ENCODE results near the gene TNFRSF13B.

The TNFRSF13B gene

DNA sequence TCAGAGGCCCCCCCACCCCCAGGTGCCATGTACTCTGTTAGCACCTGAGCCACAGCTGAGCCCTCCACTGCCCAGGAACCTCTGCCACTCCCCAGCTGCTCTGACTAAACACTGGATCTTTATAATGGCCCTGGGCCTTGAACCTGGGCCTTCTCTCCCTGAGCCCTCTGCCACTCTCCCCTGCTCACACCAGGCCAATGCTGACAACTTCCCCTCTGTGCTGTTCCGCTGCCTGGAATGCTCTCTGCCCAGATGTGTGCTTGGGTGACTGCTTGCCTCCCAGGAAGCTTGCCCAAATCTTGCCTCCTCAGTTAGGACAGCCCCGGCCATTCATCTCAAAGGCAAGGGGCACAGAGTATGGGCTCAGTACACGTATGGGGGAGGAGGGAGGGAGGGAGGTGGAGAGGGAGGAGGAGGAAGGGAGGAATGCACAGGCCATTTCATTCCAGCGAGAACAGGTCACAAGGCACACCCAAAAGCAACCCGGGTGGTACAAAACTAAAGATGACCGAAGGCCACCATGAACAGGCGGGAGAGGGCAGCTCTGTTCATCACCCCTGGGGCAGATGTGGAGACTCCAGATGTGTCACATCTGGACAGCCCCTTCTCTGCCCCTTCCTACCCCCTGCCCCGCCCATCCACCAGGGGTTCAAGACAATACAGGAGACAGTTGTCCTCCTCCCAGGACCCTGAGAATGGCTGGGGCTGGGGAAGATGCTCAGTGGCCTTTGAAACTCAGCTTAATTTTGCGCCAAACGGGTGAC is 15.3 kb upstream of the TNFRSF13B start:
- H3K9me3 ChIP-seq (ENCODE audit: insufficient read depth, low read depth, low read length): peaks cover 2% of the 10 kb centered on the region
- H3K18ac ChIP-seq (ENCODE audit: low read length): no peak overlapping the region
- no peak overlapping the region for H3K23ac ChIP-seq (ENCODE audit: low read length)
- H4K8ac ChIP-seq (ENCODE audit: low read depth, low read length): peak overlapping the region; percentile 8
- DNase-seq: no peak
- no peaks in the 10 kb centered on the region for H3K27me3 ChIP-seq (ENCODE audit: insufficient read depth, low read length)
- peaks cover 1% of the 10 kb centered on the region for H3K79me2 ChIP-seq (ENCODE audit: control insufficient read depth, insufficient read depth, low read length, poor library complexity)
- peak overlapping the region; percentile 7 for H2AK5ac ChIP-seq (ENCODE audit: low read length)
- H2BK120ac ChIP-seq (ENCODE audit: insufficient read depth, low read length, poor library complexity): no peak overlapping the region
- no peak overlapping the region for H3K4ac ChIP-seq (ENCODE audit: low read depth, low read length)
- H3K9ac ChIP-seq (ENCODE audit: low read length): no peak overlapping the region
- H3K36me3 ChIP-seq (ENCODE audit: control insufficient read depth in 1 of 2, insufficient read depth in 2 of 2, low read length in 2 of 2): no peaks in the 10 kb centered on the region
- H3K4me1 ChIP-seq (ENCODE audit: control insufficient read depth in 1 of 2, insufficient read depth in 2 of 2, low read length in 2 of 2): peaks cover 11 to 30% of the 10 kb centered on the region in 2 experiments
- no peak overlapping the region for H4K12ac ChIP-seq (ENCODE audit: low read depth, low read length)
- H3K27ac ChIP-seq (ENCODE audit: low read depth, low read length): no peak overlapping the region
- H2AFZ ChIP-seq (ENCODE audit: insufficient read depth, low read length, poor library complexity): peak overlapping the region; percentile 10
- no peak overlapping the region for H2BK5ac ChIP-seq (ENCODE audit: low read depth, low read length, poor library complexity)
- peak overlapping the region; percentile 4 for H3K14ac ChIP-seq (ENCODE audit: low read length)
- H4K91ac ChIP-seq (ENCODE audit: low read depth, low read length): peak overlapping the region; percentile 20
- H3K4me3 ChIP-seq (ENCODE audit: low read depth, low read length): no peak overlapping the region
- H2BK12ac ChIP-seq (ENCODE audit: low read length): no peak overlapping the region
- H3K4me2 ChIP-seq (ENCODE audit: low read length): no peak overlapping the region
- H3K79me1 ChIP-seq (ENCODE audit: low read length): no peaks in the 10 kb centered on the region
- WGBS (ENCODE audit: extremely low coverage, insufficient coverage, insufficient read length): no CpG with 5 or more reads among the region's 10 CpGs

DNA sequence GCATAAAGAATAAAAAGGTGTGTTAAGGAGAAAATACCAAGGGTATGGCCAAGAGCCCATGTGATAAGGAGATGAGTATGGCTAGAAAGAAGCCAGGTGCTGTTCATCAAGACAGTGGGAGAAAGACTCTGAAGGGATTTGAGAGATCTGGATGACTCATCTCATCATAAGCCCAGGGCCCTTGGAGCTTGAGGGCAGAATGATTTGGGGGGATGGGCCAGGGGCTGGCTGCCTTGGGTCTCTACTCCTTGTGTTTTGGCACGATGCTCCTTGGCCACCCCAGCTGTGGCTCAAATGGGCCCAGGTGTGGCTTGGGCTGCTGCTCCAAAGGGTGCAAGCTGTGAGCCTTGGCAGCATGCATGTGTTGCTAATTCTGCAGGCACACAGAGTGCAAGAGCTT is 14.5 kb upstream of the TNFRSF13B start:
- DNase-seq: no peak
- no peak overlapping the region for H4K8ac ChIP-seq (ENCODE audit: low read depth, low read length)
- H3K27me3 ChIP-seq (ENCODE audit: insufficient read depth, low read length): no peaks in the 10 kb centered on the region
- no peak overlapping the region for H2BK5ac ChIP-seq (ENCODE audit: low read depth, low read length, poor library complexity)
- H3K23ac ChIP-seq (ENCODE audit: low read length): no peak overlapping the region
- no peak overlapping the region for H3K9ac ChIP-seq (ENCODE audit: low read length)
- WGBS (ENCODE audit: extremely low coverage, insufficient coverage, insufficient read length): no CpG with 5 or more reads among the region's 1 CpG
- H4K12ac ChIP-seq (ENCODE audit: low read depth, low read length): no peak overlapping the region
- peaks cover 2% of the 10 kb centered on the region for H3K9me3 ChIP-seq (ENCODE audit: insufficient read depth, low read depth, low read length)
- H2AK5ac ChIP-seq (ENCODE audit: low read length): no peak overlapping the region
- H3K14ac ChIP-seq (ENCODE audit: low read length): no peak overlapping the region
- H2BK12ac ChIP-seq (ENCODE audit: low read length): no peak overlapping the region
- no peak overlapping the region for H3K18ac ChIP-seq (ENCODE audit: low read length)
- no peak overlapping the region for H2AFZ ChIP-seq (ENCODE audit: insufficient read depth, low read length, poor library complexity)
- H3K79me1 ChIP-seq (ENCODE audit: low read length): peaks cover 5% of the 10 kb centered on the region
- H3K27ac ChIP-seq (ENCODE audit: low read depth, low read length): no peak overlapping the region
- H3K79me2 ChIP-seq (ENCODE audit: control insufficient read depth, insufficient read depth, low read length, poor library complexity): peaks cover 1% of the 10 kb centered on the region
- H3K4me2 ChIP-seq (ENCODE audit: low read length): no peak overlapping the region
- H2BK120ac ChIP-seq (ENCODE audit: insufficient read depth, low read length, poor library complexity): no peak overlapping the region
- no peak overlapping the region for H3K4ac ChIP-seq (ENCODE audit: low read depth, low read length)
- H4K91ac ChIP-seq (ENCODE audit: low read depth, low read length): no peak overlapping the region
- H3K4me1 ChIP-seq (ENCODE audit: control insufficient read depth in 1 of 2, insufficient read depth in 2 of 2, low read length in 2 of 2): peaks cover 19 to 38% of the 10 kb centered on the region in 2 experiments
- no peaks in the 10 kb centered on the region for H3K36me3 ChIP-seq (ENCODE audit: control insufficient read depth in 1 of 2, insufficient read depth in 2 of 2, low read length in 2 of 2)
- no peak overlapping the region for H3K4me3 ChIP-seq (ENCODE audit: low read depth, low read length)

DNA sequence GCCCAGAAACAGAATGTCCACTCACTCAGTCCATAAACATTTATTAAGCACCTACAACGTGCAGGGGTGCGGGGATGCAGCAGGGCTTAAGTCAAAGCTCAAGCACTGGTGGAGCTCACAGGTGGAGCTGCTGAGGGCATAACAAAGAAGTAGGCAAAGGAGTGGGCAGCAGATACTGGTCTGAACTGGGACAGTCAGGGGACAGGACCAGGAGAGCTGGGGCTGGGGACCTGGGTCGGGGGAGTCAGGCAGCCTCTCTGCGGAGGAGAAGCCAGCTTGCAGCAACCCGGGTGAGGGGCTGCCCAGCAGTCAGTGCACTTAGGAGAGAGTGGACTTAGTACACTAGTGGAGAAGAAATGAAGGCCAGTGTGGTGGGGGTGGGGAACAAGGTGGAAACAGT is 10.0 kb upstream of the TNFRSF13B start:
- Histone ChIP-seq H2BK12ac (ENCODE audit: low read length) (peak overlapping the region; percentile 88), H2BK120ac (ENCODE audit: insufficient read depth, low read length, poor library complexity) (peak overlapping the region; percentile 79), H3K9me3 (ENCODE audit: insufficient read depth, low read depth, low read length) (no peaks in the 10 kb centered on the region), H3K4me3 (ENCODE audit: low read depth, low read length) (no peak overlapping the region), H4K12ac (ENCODE audit: low read depth, low read length) (peak overlapping the region; percentile 51), H3K36me3 (ENCODE audit: control insufficient read depth in 1 of 2, insufficient read depth in 2 of 2, low read length in 2 of 2) (no peaks in the 10 kb centered on the region), H3K79me2 (ENCODE audit: control insufficient read depth, insufficient read depth, low read length, poor library complexity) (no peaks in the 10 kb centered on the region), H2BK5ac (ENCODE audit: low read depth, low read length, poor library complexity) (peak overlapping the region; percentile 11), H3K27me3 (ENCODE audit: insufficient read depth, low read length) (no peaks in the 10 kb centered on the region), H3K4ac (ENCODE audit: low read depth, low read length) (no peak overlapping the region), H4K8ac (ENCODE audit: low read depth, low read length) (peak overlapping the region; percentile 42), H4K91ac (ENCODE audit: low read depth, low read length) (peak overlapping the region; percentile 74), H2AFZ (ENCODE audit: insufficient read depth, low read length, poor library complexity) (no peak overlapping the region), H3K14ac (ENCODE audit: low read length) (peak overlapping the region; percentile 28), H3K27ac (ENCODE audit: low read depth, low read length) (peak overlapping the region; percentile 45), H3K18ac (ENCODE audit: low read length) (peak overlapping the region; percentile 5), H3K9ac (ENCODE audit: low read length) (no peak overlapping the region), H3K4me2 (ENCODE audit: low read length) (peak overlapping the region; percentile 16), H2AK5ac (ENCODE audit: low read length) (peak overlapping the region; percentile 19), H3K4me1 (ENCODE audit: control insufficient read depth in 1 of 2, insufficient read depth in 2 of 2, low read length in 2 of 2) (peaks cover 21 to 23% of the 10 kb centered on the region in 2 experiments), H3K23ac (ENCODE audit: low read length) (no peak overlapping the region), H3K79me1 (ENCODE audit: low read length) (peaks cover 12% of the 10 kb centered on the region)
- DNase-seq: no peak
- no CpG with 5 or more reads among the region's 5 CpGs for WGBS (ENCODE audit: extremely low coverage, insufficient coverage, insufficient read length)

DNA sequence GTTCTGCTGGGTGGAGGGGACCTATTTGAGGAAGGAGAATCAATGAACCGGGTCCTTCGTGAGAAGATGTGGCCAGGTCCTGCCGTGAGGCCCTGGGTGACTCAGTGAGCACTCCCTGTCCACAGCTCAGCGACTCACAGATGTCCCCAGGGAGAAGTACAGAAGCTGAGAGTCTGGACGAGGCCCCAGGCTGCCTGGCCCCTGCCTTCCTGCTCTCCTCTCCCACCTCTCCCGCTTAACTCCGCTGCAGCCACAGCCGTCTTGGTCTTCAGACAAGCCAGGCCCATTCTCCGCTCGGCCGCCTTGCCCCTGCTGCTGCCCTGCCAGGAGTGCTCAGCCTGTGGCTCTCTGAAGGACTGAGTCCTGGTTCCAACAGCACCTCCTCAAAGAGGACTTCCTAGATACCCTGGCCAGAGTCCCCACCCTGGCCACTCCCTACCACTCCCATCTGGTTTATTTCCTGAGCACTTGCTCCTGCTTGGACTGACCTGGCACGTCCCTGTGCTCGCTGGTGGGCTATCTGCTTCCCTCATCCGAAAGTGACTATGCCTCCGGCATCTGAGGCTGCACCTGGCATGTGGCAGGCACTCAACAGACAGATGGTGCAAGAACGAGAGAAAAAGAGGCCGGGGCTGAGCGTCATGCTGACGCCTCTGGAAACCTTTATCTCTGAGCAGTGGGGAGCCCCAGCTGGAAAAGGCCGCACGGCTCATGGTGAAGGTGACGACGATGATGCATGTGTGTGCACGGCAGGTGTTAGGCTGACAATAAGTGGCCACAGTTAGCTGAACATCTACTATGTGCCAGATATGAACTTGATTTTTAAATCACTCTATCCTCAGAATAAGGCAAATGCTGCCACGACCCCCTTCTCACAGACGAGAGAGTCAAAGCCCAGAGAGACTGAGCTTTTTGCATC is 9.2 kb upstream of the TNFRSF13B start:
- Histone ChIP-seq H3K23ac (ENCODE audit: low read length) (no peak overlapping the region), H4K91ac (ENCODE audit: low read depth, low read length) (peak overlapping the region; percentile 74), H3K79me1 (ENCODE audit: low read length) (peaks cover 12% of the 10 kb centered on the region), H3K4ac (ENCODE audit: low read depth, low read length) (no peak overlapping the region), H4K12ac (ENCODE audit: low read depth, low read length) (peak overlapping the region; percentile 9), H2BK5ac (ENCODE audit: low read depth, low read length, poor library complexity) (no peak overlapping the region), H3K18ac (ENCODE audit: low read length) (peak overlapping the region; percentile 56), H3K36me3 (ENCODE audit: control insufficient read depth in 1 of 2, insufficient read depth in 2 of 2, low read length in 2 of 2) (no peaks in the 10 kb centered on the region), H3K27me3 (ENCODE audit: insufficient read depth, low read length) (no peaks in the 10 kb centered on the region), H2BK120ac (ENCODE audit: insufficient read depth, low read length, poor library complexity) (peak overlapping the region; percentile 81), H2AK5ac (ENCODE audit: low read length) (no peak overlapping the region), H3K9me3 (ENCODE audit: insufficient read depth, low read depth, low read length) (no peaks in the 10 kb centered on the region), H3K4me1 (ENCODE audit: control insufficient read depth in 1 of 2, insufficient read depth in 2 of 2, low read length in 2 of 2) (peaks cover 18 to 20% of the 10 kb centered on the region in 2 experiments), H3K4me2 (ENCODE audit: low read length) (no peak overlapping the region), H3K9ac (ENCODE audit: low read length) (no peak overlapping the region), H2BK12ac (ENCODE audit: low read length) (peak overlapping the region; percentile 88), H3K14ac (ENCODE audit: low read length) (peak overlapping the region; percentile 1), H4K8ac (ENCODE audit: low read depth, low read length) (no peak overlapping the region), H2AFZ (ENCODE audit: insufficient read depth, low read length, poor library complexity) (no peak overlapping the region), H3K79me2 (ENCODE audit: control insufficient read depth, insufficient read depth, low read length, poor library complexity) (no peaks in the 10 kb centered on the region), H3K4me3 (ENCODE audit: low read depth, low read length) (no peak overlapping the region), H3K27ac (ENCODE audit: low read depth, low read length) (no peak overlapping the region)
- WGBS (ENCODE audit: extremely low coverage, insufficient coverage, insufficient read length): no CpG with 5 or more reads among the region's 26 CpGs
- peak in 1 of 2 donors; percentile 65 for DNase-seq

All from trophoblast cell (in vitro differentiated cells and primary cell).